Hematopoietic multipotent progenitor cell treated with erythropoietin and hydrocortisone succinate and interleukin-3 and kit ligand, for 6 days (in vitro differentiated cells): ENCODE results near the gene LRP3.
A peak's percentile ranks its signal among the peaks of the same experiment; 100 is the strongest.
"Not testable (repeated sequence)": the region's sequence is repeated elsewhere in the genome, so short reads cannot be mapped to it uniquely, and the experiment has no call there.

Experiments
- DNase-seq: peaks from one replicate; pipeline ENCODE4 v3.0.0-alpha.2; 2015

LRP3 gene

GRCh38 chr19:33176670-33177416 lies 17.3 kb upstream of the LRP3 start:
- peak; percentile 97 for DNase-seq

- DNase-seq = peak; percentile 70
These were observed 16.6 kb upstream of the LRP3 start for GRCh38 chr19:33177417-33177979.

- peak; percentile 44 for DNase-seq
These were observed 7.5 kb upstream of the LRP3 start for GRCh38 chr19:33186431-33187182.

GRCh38 chr19:33187183-33187540 lies 7.0 kb upstream of the LRP3 start:
- no peak for DNase-seq

GRCh38 chr19:33189453-33189852 lies 4.7 kb upstream of the LRP3 start:
- DNase-seq = no peak

- not testable (repeated sequence) for DNase-seq
These were observed 3.0 kb upstream of the LRP3 start for GRCh38 chr19:33191092-33191491.

- no peak for DNase-seq
These were observed 2.6 kb upstream of the LRP3 start for GRCh38 chr19:33191501-33191900.

GRCh38 chr19:33192010-33192409 lies 2.1 kb upstream of the LRP3 start:
- DNase-seq = no peak

- DNase-seq = no peak
These were observed 763 bp upstream of the LRP3 start for GRCh38 chr19:33193269-33193864.

- peak; percentile 18 for DNase-seq
These were observed 379 bp downstream of the LRP3 start for GRCh38 chr19:33194532-33194885.

- peak; percentile 39 for DNase-seq
These were observed 935 bp downstream of the LRP3 start for GRCh38 chr19:33194886-33195644.

- no peak for DNase-seq
These were observed 1.7 kb downstream of the LRP3 start for GRCh38 chr19:33195645-33196347.

GRCh38 chr19:33196446-33197193 lies 2.5 kb downstream of the LRP3 start:
- DNase-seq = no peak

- no peak for DNase-seq
These were observed 3.5 kb downstream of the LRP3 start for GRCh38 chr19:33197591-33198000.

GRCh38 chr19:33198169-33198568 lies 4.0 kb downstream of the LRP3 start:
- no peak for DNase-seq

- DNase-seq = no peak
These were observed 5.5 kb downstream of the LRP3 start for GRCh38 chr19:33199441-33200265.

- no peak for DNase-seq
These were observed 7.3 kb downstream of the LRP3 start for GRCh38 chr19:33201473-33201872.

GRCh38 chr19:33201886-33202545 lies 7.9 kb downstream of the LRP3 start:
- no peak for DNase-seq

- no peak for DNase-seq
These were observed 8.7 kb downstream of the LRP3 start for GRCh38 chr19:33202546-33203507.
